ENCODE data around the gene PTGDS.
A peak's percentile ranks its signal among the peaks of the same experiment; 100 is the strongest.

The PTGDS gene

GRCh38 chr9:136942881-136943230, 34.4 kb upstream of the PTGDS start:
- TF ChIP-seq CTCF (IDR thresholded peaks at IDR 0.05; ENCODE audit: extremely low read depth, missing control alignments): no peak
- DNase-seq (ENCODE audit: low spot score): no peak

GRCh38 chr9:136943291-136944211, 33.8 kb upstream of the PTGDS start:
- no peak for TF ChIP-seq CTCF (IDR thresholded peaks at IDR 0.05; ENCODE audit: extremely low read depth, missing control alignments)
- DNase-seq (ENCODE audit: low spot score): peak; percentile 84

DNA sequence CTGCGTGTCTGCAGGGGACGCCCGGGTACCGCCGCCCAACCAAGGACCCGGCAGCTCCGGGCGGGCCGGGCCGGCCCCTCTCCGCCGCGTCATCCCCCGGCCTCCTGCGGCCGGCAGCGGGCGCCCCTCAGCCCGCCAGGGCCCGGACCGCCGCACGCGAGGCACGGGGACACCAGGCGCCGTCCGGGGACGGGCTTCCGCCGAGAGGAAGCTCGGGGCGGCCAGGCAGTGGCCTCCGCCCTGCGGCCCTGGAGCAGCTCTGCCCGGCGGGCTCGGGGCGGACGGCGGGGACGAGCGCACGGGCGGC, 33.1 kb upstream of the PTGDS start:
- peak; percentile 93 for DNase-seq (ENCODE audit: low spot score)
- peak; percentile 24 for TF ChIP-seq CTCF (IDR thresholded peaks at IDR 0.05; ENCODE audit: extremely low read depth, missing control alignments)

- peak; percentile 89 for TF ChIP-seq CTCF (IDR thresholded peaks at IDR 0.05; ENCODE audit: extremely low read depth, missing control alignments)
- DNase-seq (ENCODE audit: low spot score): peak; percentile 100
Observed at GRCh38 chr9:136944519-136945332, 32.6 kb upstream of the PTGDS start, which contains the start of the genes C8G and FBXW5. Gene C8G, plus strand, starts transcription at chr9:136945243. Its CDS starts 78 bp downstream, at chr9:136945321. Gene FBXW5, minus strand, starts transcription at chr9:136944738. Its CDS starts 655 bp downstream, at chr9:136944083.

DNA sequence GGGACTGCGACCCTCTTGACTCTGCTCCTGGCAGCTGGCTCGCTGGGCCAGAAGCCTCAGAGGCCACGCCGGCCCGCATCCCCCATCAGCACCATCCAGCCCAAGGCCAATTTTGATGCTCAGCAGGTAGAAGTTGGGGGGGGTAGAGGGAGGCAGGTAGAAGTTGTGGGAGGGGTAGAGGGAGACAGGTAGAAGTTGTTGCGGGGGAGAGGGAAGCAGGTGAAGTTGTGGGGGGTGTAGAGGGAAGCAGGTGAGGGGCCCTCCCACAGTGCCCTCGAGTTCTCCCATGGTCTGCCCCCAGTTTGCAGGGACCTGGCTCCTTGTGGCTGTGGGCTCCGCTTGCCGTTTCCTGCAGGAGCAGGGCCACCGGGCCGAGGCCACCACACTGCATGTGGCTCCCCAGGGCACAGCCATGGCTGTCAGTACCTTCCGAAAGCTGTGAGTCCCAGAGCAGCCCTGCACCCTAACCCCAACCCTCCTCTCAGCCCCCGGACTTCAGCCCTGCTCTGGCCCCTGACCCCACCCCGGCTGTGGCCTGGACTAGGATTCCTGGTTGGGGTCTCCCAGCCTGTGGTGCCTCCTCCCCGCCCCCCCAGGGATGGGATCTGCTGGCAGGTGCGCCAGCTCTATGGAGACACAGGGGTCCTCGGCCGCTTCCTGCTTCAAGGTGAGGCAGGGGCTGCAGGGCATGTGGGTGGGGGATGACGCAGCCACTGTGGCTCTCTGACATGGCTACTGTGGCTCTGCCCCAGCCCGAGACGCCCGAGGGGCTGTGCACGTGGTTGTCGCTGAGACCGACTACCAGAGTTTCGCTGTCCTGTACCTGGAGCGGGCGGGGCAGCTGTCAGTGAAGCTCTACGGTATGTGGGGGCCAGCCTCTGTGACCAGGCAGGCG, 31.7 kb upstream of the PTGDS start:
- TF ChIP-seq CTCF (IDR thresholded peaks at IDR 0.05; ENCODE audit: extremely low read depth, missing control alignments): no peak
- DNase-seq (ENCODE audit: low spot score): no peak

DNA sequence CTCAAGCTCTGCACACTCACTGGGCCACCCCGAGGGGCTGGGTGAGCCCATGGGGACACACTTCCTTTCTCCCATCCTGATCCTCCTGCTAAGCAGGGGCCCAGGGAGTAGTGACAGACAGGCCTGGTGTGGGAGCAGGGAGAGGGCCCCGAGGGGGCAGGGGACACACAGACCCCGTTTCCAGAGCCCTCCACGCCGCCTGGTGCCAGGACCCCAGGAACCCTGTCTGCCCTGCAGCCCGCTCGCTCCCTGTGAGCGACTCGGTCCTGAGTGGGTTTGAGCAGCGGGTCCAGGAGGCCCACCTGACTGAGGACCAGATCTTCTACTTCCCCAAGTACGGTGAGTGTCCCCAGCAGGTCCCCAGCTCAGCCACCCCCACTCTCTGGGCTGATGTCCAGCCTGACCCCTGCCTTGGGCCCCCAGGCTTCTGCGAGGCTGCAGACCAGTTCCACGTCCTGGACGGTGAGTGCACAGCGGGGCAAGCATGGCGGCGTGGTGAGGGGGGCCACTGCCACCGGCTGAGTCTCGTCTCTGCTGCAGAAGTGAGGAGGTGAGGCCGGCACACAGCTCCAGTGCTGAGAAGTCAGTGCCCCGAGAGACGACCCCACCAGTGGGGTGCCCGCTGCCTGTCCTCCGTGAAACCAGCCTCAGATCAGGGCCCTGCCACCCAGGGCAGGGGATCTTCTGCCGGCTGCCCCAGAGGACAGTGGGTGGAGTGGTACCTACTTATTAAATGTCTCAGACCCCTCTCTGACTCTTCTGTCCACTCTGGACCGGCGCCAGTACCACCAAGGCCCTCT, 30.9 kb upstream of the PTGDS start:
- TF ChIP-seq CTCF (IDR thresholded peaks at IDR 0.05; ENCODE audit: extremely low read depth, missing control alignments): no peak
- no peak for DNase-seq (ENCODE audit: low spot score)
